Measurements from ENCODE around the gene BIRC3.

DNA sequence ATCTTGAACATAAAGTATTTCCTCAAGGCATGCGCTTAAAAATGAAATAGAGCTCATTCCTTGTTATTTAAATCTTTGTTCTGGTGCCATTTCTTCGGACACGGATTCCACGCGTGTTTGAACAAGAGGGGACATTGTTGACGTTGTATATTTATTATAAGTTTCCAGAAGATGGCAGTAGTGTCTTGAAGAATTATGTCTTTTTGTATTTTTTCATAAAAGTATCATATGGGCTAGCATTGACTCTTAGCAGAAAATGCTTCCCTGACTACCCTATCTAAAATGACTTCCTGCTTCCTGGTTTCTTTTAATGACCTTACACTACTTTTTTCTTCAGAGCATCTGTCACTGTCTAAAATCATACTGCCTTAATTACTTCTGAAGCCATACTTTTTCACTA, 50.1 kb downstream of the BIRC3 start:
- no peak for TF ChIP-seq POLR2AphosphoS5 (IDR thresholded peaks at IDR 0.05; ENCODE audit: low read depth, low read length)
- TF ChIP-seq POLR2A (IDR thresholded peaks at IDR 0.05; ENCODE audit: low read depth, low read length): no peak
- no peak for TF ChIP-seq TAF1 (IDR thresholded peaks at IDR 0.05; ENCODE audit: low read depth, low read length)
